Neural progenitor cell (in vitro differentiated cells): ENCODE data around the gene HERC2. TPM values are rescaled to one million over a fixed set of nuclear protein-coding genes. Genes with fewer than 3 reads are reported as not detected.

Experiments used
- DNase-seq: peaks from one replicate; pipeline ENCODE4 v3.0.0-alpha.2; 2016; ENCODE audit warnings: low spot score
- H2AFZ ChIP-seq: fragments of 200-600 bp; sonication (generic); replicated peaks from 2 replicates; pipeline ENCODE4 v1.6.1; 2016; ENCODE audit warnings: antibody characterized with exemption
- H3F3A ChIP-seq: fragments of 200-600 bp; sonication (generic); 2 replicates; pipeline ENCODE4 v1.6.1; 2016; ENCODE audit warnings: antibody characterized with exemption, low read depth
- H3K27ac ChIP-seq: fragments of 200-600 bp; sonication (generic); 2 replicates; pipeline ENCODE4 v1.5.1; 2016; ENCODE audit warnings: mild to moderate bottlenecking
- H3K27me3 ChIP-seq: fragments of 200-600 bp; sonication (generic); 2 replicates; pipeline ENCODE4 v1.6.1; 2016; ENCODE audit warnings: mild to moderate bottlenecking, moderate library complexity
- H3K36me3 ChIP-seq: fragments of 200-600 bp; sonication (generic); 2 replicates; pipeline ENCODE4 v1.5.1; 2016
- H3K4me1 ChIP-seq: fragments of 200-600 bp; sonication (generic); 2 replicates; pipeline ENCODE4 v1.6.1; 2016; ENCODE audit warnings: mixed run types
- H3K4me2 ChIP-seq: fragments of 200-600 bp; sonication (generic); 2 replicates; pipeline ENCODE4 v1.6.1; 2016
- H3K4me3 ChIP-seq: fragments of 200-600 bp; sonication (generic); 2 replicates; pipeline ENCODE4 v1.5.1; 2016
- H3K79me2 ChIP-seq: fragments of 200-600 bp; sonication (generic); 2 replicates; pipeline ENCODE4 v1.6.1; 2016; ENCODE audit warnings: low read depth
- H3K9ac ChIP-seq: fragments of 200-600 bp; sonication (generic); 2 replicates; pipeline ENCODE4 v1.6.1; 2016
- H3K9me3 ChIP-seq: fragments of 200-600 bp; sonication (generic); 2 replicates; pipeline ENCODE4 v1.5.1; 2016; ENCODE audit warnings: low read depth
- H4K20me1 ChIP-seq: fragments of 200-600 bp; sonication (generic); 2 replicates; pipeline ENCODE4 v1.6.1; 2016; ENCODE audit warnings: low read depth
- H3K27ac Mint-ChIP-seq: 3 replicates; pipeline ENCODE4 v1.8.0; 2021; ENCODE audit warnings: mixed read lengths
- H3K27me3 Mint-ChIP-seq: 2 replicates; pipeline ENCODE4 v1.8.0; 2022; ENCODE audit warnings: low read depth, mild to moderate bottlenecking, inconsistent platforms, moderate library complexity, mixed read lengths; ENCODE audit not compliant: insufficient read depth
- H3K36me3 Mint-ChIP-seq: 3 replicates; pipeline ENCODE4 v1.8.0; 2021; ENCODE audit warnings: mixed read lengths
- H3K4me1 Mint-ChIP-seq: 3 replicates; pipeline ENCODE4 v1.8.0; 2021; ENCODE audit warnings: mixed read lengths
- H3K4me3 Mint-ChIP-seq: 3 replicates; pipeline ENCODE4 v1.8.0; 2021; ENCODE audit warnings: mild to moderate bottlenecking, moderate library complexity, mixed read lengths
- H3K9me3 Mint-ChIP-seq: 3 replicates; pipeline ENCODE4 v1.8.0; 2020; ENCODE audit warnings: mixed read lengths
- CTCF ChIP-seq: fragments of 200-600 bp; sonication (generic); IDR thresholded peaks from 2 replicates; pipeline ENCODE4 v1.5.1; 2017; ENCODE audit warnings: antibody characterized with exemption, mild to moderate bottlenecking
- EZH2 ChIP-seq: fragments of 200-600 bp; sonication (generic); IDR thresholded peaks from 2 replicates; pipeline ENCODE4 v1.6.1; 2017; ENCODE audit warnings: antibody characterized with exemption, mild to moderate bottlenecking, moderate library complexity
- EZH2phosphoT487 ChIP-seq: fragments of 200-600 bp; sonication (generic); IDR thresholded peaks from 2 replicates; pipeline ENCODE4 v1.6.1; 2017; ENCODE audit warnings: antibody characterized with exemption
- total RNA-seq: library from RNA; depleted of rRNA; stranded (reverse); fragments of >200 nt; gene quantifications from 2 replicates; pipeline ENCODE4 v1.2.3, GENCODE V29; 2015; ENCODE audit warnings: low replicate concordance

Gene HERC2
- total RNA-seq, 1 donor from 2014 or later, result 15.3 TPM

DNA sequence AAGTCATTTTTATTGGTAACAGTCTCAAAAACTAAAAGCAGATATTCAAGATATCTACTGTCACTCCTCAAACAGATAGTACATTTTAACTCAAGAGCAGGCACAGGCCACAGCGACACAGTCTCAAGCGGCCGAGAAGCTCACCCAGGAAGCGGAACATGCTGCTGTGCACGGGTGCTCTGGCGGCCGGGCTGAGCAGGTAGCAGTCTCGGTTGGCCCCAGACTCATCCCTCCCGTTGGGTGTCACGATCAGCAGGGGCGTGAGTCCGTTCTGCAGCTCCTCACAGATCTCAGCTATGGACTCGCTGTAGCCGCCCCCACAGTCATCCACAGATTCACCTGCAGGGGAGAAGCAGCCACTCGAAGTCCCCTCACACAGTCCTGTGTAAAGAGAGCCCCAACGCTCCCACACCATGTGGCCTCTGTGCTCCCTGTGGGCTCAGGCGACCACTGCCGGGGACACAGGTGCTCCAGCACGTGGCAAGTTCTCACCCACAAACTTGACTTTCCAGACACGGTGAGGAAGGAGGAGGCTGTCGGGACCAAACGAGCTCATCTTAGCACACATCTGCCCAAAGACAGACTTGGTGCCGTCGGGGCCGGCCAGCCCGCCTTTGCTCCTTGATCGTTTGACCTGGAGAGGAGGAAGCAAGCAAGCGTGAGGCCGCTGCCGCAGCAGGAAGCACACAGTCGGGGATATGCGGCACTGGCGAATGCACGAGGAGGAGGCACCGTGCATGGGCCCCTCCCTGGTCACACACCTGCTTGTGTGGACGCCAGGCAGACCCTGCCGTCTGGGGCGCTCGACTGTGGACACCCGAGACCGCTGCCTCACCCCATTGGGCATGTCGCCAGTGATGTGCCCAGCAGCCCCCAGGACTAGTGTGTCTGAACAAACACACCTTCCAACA, 205.2 kb downstream of the HERC2 start:
- no peaks in the 10 kb centered on the region for H3K9me3 Mint-ChIP-seq
- no peaks in the 10 kb centered on the region for H3K4me1 Mint-ChIP-seq
- Histone ChIP-seq H4K20me1 (no peaks in the 10 kb centered on the region), H3K4me2 (no peak overlapping the region), H3K27me3 (no peaks in the 10 kb centered on the region), H3F3A (no peaks in the 10 kb centered on the region), H2AFZ (no peak overlapping the region), H3K4me3 (no peak overlapping the region), H3K36me3 (no peaks in the 10 kb centered on the region), H3K4me1 (no peaks in the 10 kb centered on the region), H3K79me2 (no peaks in the 10 kb centered on the region), H3K27ac (no peak overlapping the region), H3K9ac (no peak overlapping the region), H3K9me3 (no peaks in the 10 kb centered on the region)
- H3K27ac Mint-ChIP-seq, result no peak overlapping the region
- no peak for TF ChIP-seq CTCF
- no peak overlapping the region for H3K4me3 Mint-ChIP-seq
- peaks cover 46% of the 10 kb centered on the region for H3K36me3 Mint-ChIP-seq
- peaks cover 6% of the 10 kb centered on the region for H3K27me3 Mint-ChIP-seq
- DNase-seq, result no peak

DNA sequence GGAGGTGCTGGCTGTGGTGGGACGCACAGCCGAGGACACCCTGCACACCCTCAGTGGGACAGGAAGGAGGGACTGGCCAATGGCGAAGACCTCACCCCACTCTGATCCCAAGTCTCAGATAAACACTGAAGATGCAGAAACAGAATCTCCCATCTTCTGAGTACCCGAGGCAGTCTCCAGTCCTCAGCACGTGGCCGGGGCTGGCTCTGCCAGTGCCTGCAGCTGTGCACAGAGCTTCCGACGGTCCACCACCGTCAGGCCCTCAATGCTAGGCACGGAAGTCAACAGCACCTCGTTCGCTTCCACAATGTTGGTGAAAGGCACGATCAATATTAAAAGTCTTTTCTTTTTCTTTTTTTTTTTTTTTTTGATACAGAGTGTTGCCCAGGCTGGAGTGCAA, 206.1 kb downstream of the HERC2 start:
- Histone ChIP-seq H3K4me3 (no peak overlapping the region), H3K79me2 (no peaks in the 10 kb centered on the region), H3K9me3 (no peaks in the 10 kb centered on the region), H3F3A (no peaks in the 10 kb centered on the region), H3K36me3 (no peaks in the 10 kb centered on the region), H3K27ac (no peak overlapping the region), H3K9ac (no peak overlapping the region), H3K4me2 (no peak overlapping the region), H3K27me3 (no peaks in the 10 kb centered on the region), H4K20me1 (no peaks in the 10 kb centered on the region), H3K4me1 (no peaks in the 10 kb centered on the region), H2AFZ (no peak overlapping the region)
- no peak for DNase-seq
- no peaks in the 10 kb centered on the region for H3K4me1 Mint-ChIP-seq
- no peaks in the 10 kb centered on the region for H3K9me3 Mint-ChIP-seq
- H3K36me3 Mint-ChIP-seq, result peaks cover 46% of the 10 kb centered on the region
- H3K27ac Mint-ChIP-seq, result no peak overlapping the region
- TF ChIP-seq CTCF (no peak), EZH2phosphoT487 (no peak), EZH2 (no peak)
- peaks cover 6% of the 10 kb centered on the region for H3K27me3 Mint-ChIP-seq
- no peak overlapping the region for H3K4me3 Mint-ChIP-seq

GRCh38 chr15:28114721-28115622, 207.0 kb downstream of the HERC2 start:
- Mint-ChIP-seq H3K9me3 (no peaks in the 10 kb centered on the region), H3K27ac (no peak overlapping the region), H3K27me3 (peaks cover 6% of the 10 kb centered on the region), H3K36me3 (peaks cover 41% of the 10 kb centered on the region), H3K4me1 (no peaks in the 10 kb centered on the region), H3K4me3 (no peak overlapping the region)
- Histone ChIP-seq H3K9me3 (no peaks in the 10 kb centered on the region), H3K36me3 (no peaks in the 10 kb centered on the region), H3K4me1 (no peaks in the 10 kb centered on the region), H3K4me2 (no peak overlapping the region), H3K27ac (no peak overlapping the region), H2AFZ (no peak overlapping the region), H3K27me3 (no peaks in the 10 kb centered on the region), H3K9ac (no peak overlapping the region), H3K79me2 (no peaks in the 10 kb centered on the region), H3F3A (no peaks in the 10 kb centered on the region), H4K20me1 (no peaks in the 10 kb centered on the region), H3K4me3 (no peak overlapping the region)
- no peak for TF ChIP-seq EZH2phosphoT487
- no peak for TF ChIP-seq CTCF
- TF ChIP-seq EZH2, result no peak
- no peak for DNase-seq
